VCaP (cell line): Measurements from ENCODE around the gene GPR107.

Experiments
- H3K27ac ChIP-seq: fragments of 450-650 bp; 2 replicates; pipeline ENCODE4 v1.5.1; 2017
- CTCF ChIP-seq: fragments of 450-650 bp; conservative IDR thresholded peaks from 2 replicates; pipeline ENCODE4 v1.5.1; 2017; ENCODE audit warnings: mild to moderate bottlenecking, moderate library complexity

Gene GPR107

DNA sequence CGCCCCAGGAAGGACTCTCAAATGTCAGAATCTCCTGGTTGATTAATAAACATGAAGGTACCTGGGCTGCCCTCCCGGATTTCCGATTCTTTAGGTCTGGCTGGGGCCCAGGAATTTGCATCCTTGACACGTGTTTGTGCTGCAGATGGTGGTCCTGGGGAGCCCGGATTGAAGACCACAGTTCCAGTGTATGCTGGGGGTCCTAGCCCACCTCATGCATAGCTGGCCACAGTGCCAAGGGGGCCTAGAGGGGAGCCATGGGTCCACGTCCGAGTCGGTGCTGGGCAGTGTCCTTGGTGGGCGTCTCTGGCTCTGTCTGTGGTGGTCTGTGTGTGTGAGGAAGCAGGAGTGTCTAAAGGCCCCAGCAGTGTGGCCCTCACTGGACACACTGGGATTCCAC lies 121.6 kb downstream of the GPR107 start:
- H3K27ac ChIP-seq = no peak overlapping the region
- no peak for TF ChIP-seq CTCF

GRCh38 chr9:130176760-130177159 lies 123.1 kb downstream of the GPR107 start:
- H3K27ac ChIP-seq = no peak overlapping the region
- no peak for TF ChIP-seq CTCF

- no peak overlapping the region for H3K27ac ChIP-seq
- TF ChIP-seq CTCF = no peak
Observed at GRCh38 chr9:130177898-130178805, 124.4 kb downstream of the GPR107 start.

GRCh38 chr9:130179331-130179907 lies 125.7 kb downstream of the GPR107 start:
- H3K27ac ChIP-seq = no peak overlapping the region
- TF ChIP-seq CTCF = no peak

GRCh38 chr9:130180516-130180915 lies 126.8 kb downstream of the GPR107 start:
- H3K27ac ChIP-seq = no peak overlapping the region
- no peak for TF ChIP-seq CTCF

GRCh38 chr9:130181678-130182380 lies 128.1 kb downstream of the GPR107 start:
- no peak overlapping the region for H3K27ac ChIP-seq
- TF ChIP-seq CTCF = no peak

GRCh38 chr9:130182381-130182909 lies 128.7 kb downstream of the GPR107 start:
- no peak for TF ChIP-seq CTCF
- H3K27ac ChIP-seq = no peak overlapping the region
